ENCODE data around the gene USP31.

The USP31 gene

DNA sequence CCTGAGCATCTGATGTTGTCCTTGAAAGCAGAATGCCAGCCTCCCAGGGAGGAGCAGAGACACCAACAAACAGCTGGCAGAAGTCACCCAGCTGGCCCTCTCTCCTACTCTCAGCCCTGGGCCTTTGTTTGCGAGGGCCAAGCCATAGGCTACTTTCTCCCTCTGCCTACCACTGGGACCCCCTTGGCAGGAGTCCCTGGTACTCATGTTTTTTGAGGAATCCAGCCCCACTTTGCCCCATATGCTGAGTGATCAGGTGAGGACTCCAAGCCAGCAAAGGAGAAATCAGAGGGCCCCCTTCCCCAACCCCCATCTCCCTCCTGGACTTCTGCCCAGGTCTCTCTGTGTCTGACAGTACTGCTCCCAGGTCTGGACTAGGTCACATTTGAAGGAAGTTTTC is 121.9 kb downstream of the USP31 start:
- DNase-seq (ENCODE audit: extremely low spot score, insufficient read length, low read depth), result no peak
- FAIRE-seq, result no peak

GRCh38 chr16:23026784-23027362 is 122.4 kb downstream of the USP31 start:
- FAIRE-seq (no peak), DNase-seq (ENCODE audit: extremely low spot score, insufficient read length, low read depth) (no peak)

DNA sequence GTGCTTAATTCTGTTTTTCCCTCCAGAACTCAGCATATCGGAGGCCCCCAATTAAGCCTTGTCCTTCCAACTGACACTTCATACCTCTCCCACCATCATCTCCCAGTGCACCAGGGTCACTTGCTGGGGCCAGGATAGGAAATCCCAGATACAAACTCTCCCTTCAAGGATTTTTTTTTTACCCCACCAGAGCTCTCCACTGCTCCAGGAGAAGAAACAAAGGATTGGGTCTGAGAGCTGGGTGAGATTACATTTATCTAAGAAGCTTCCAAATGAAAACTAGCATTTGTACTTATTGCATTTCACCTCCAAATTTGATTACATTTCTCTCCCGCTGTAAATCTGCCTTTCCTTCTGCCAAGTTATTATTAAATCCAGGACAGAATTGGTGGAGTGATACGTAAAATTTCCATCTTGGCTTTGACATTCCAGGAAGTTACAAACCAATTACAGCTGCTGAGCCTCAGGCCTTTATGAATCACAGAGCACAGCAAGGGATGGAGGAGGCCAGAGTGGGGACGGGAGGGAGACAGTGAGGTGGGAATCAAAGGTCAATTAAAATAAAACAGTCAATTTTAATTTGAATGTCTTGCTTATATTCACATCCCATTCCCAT is 123.5 kb downstream of the USP31 start:
- no peak for DNase-seq (ENCODE audit: extremely low spot score, insufficient read length, low read depth)
- FAIRE-seq, result no peak

DNA sequence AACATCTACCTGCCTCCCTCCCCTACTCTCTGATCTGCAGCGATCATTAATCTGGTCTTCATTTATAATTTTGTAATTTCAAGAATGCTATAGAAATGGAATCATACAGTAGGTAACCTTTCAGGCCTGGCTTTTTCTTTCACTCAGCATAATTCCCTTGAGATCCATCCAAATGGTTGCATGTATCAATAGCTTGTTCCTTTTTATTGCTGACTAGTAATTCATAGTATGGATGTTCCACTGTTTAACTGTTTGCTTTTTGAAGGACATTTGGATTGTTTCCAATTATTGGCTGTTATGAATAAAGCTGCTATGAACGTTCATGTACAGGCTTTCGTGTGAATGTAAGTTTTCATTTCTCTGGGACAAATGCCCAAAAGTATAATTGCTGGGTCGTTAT is 125.2 kb downstream of the USP31 start:
- DNase-seq (ENCODE audit: extremely low spot score, insufficient read length, low read depth), result no peak
- FAIRE-seq, result no peak

GRCh38 chr16:23020084-23020483 is 129.2 kb downstream of the USP31 start:
- DNase-seq (ENCODE audit: extremely low spot score, insufficient read length, low read depth) (no peak), FAIRE-seq (no peak)

DNA sequence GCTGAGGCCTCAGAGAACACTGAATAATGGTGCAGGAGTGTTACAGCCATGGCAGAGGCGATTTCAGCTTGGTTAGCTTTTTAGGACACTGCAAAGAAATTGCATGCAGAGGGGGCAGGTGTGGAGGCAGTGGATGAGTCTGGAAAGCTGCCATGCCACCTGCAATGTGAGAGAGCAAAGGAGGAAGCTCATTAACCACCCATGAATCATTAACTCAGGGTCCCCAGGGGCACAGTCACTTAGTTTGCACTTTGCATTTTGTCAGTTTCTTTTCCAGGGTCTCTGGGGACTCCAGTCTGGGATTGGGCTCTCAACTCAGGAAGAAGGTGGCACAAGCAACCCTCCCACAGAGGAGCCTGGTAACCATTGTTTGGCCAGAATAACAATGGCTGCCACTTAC is 132.9 kb downstream of the USP31 start:
- FAIRE-seq, result peak; percentile 82
- no peak for DNase-seq (ENCODE audit: extremely low spot score, insufficient read length, low read depth)

GRCh38 chr16:23015580-23015979 is 133.7 kb downstream of the USP31 start:
- FAIRE-seq, result peak; percentile 78
- peak; percentile 14 for DNase-seq (ENCODE audit: extremely low spot score, insufficient read length, low read depth)

GRCh38 chr16:23014592-23014991 is 134.7 kb downstream of the USP31 start:
- DNase-seq (ENCODE audit: extremely low spot score, insufficient read length, low read depth) (no peak), FAIRE-seq (peak; percentile 76)
